Stimulated activated CD8-positive, alpha-beta memory T cell treated with anti-CD3 and anti-CD28 coated beads, Interleukin-15, amount 100 ng/mL, for 24 hours (primary cell): Measurements from ENCODE around the gene CHD8.
A peak's percentile ranks its signal among the peaks of the same experiment; 100 is the strongest.
"Not testable (repeated sequence)": the region's sequence is repeated elsewhere in the genome, so short reads cannot be mapped to it uniquely, and the experiment has no call there.

Experiments
- DNase-seq: peaks from one replicate; pipeline ENCODE4 v3.0.0-alpha.2; 2020; ENCODE audit warnings: low read depth

The CHD8 gene

GRCh38 chr14:21455912-21456667, at the start of gene CHD8:
TSS of gene CHD8 (minus strand) at chr14:21456123. CDS start at chr14:21431643, 24,480 bp downstream.
- peak; percentile 91 for DNase-seq

GRCh38 chr14:21505012-21505553, 49.2 kb upstream of the CHD8 start:
- no peak for DNase-seq

- DNase-seq, result no peak
These were observed 47.5 kb upstream of the CHD8 start for GRCh38 chr14:21503376-21503775.

GRCh38 chr14:21501568-21501967, 45.6 kb upstream of the CHD8 start:
- no peak for DNase-seq

- DNase-seq, result no peak
These were observed 42.9 kb upstream of the CHD8 start for GRCh38 chr14:21498540-21499526.

- DNase-seq, result no peak
These were observed 40.5 kb upstream of the CHD8 start for GRCh38 chr14:21496453-21496852.

- no peak for DNase-seq
These were observed 39.2 kb upstream of the CHD8 start for GRCh38 chr14:21494902-21495762.

GRCh38 chr14:21486640-21487087, 30.7 kb upstream of the CHD8 start:
- no peak for DNase-seq

GRCh38 chr14:21476925-21477681, 21.2 kb upstream of the CHD8 start, which contains the start of the genes RAB2B and TOX4:
TSS of gene RAB2B (minus strand) at chr14:21476959. CDS start at chr14:21476872, 87 bp downstream.
TSS of gene TOX4 (plus strand) at chr14:21477195. CDS start at chr14:21477279, 84 bp downstream.
- DNase-seq, result peak; percentile 64

GRCh38 chr14:21476523-21476924, 20.6 kb upstream of the CHD8 start:
- peak; percentile 61 for DNase-seq

GRCh38 chr14:21475767-21476522, 20.0 kb upstream of the CHD8 start:
- DNase-seq, result no peak

- no peak for DNase-seq
These were observed 11.7 kb upstream of the CHD8 start for GRCh38 chr14:21467616-21468015.

GRCh38 chr14:21455592-21455911, 371 bp downstream of the CHD8 start:
- no peak for DNase-seq

GRCh38 chr14:21454843-21455544, 929 bp downstream of the CHD8 start:
- DNase-seq, result no peak

- no peak for DNase-seq
These were observed 6.1 kb downstream of the CHD8 start for GRCh38 chr14:21449899-21450216.

- DNase-seq, result not testable (repeated sequence)
These were observed 13.3 kb downstream of the CHD8 start for GRCh38 chr14:21442657-21443056.

- no peak for DNase-seq
These were observed 15.1 kb downstream of the CHD8 start for GRCh38 chr14:21440859-21441258.

GRCh38 chr14:21437063-21437901, 18.6 kb downstream of the CHD8 start:
- peak; percentile 94 for DNase-seq
